ENCODE results near the gene IPO8.

DNA sequence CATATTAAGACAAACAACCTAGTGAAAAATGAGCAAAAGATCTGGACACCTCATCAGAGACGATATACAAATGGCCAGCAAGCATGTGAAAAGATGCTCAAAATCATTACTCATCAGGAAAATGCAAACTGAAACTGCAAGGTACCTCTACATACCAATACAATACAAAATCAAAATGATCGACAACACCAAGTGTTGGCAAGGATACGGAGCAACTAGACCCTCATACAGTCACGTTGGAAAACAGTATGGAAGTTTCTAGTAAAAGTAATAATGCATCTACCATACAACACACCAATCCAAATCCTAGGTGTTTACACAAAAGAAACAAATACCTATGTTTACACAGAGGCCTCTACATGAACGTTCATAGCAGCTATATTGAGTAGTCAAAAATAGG lies 99.9 kb downstream of the IPO8 start:
- TF ChIP-seq, protein P1, sequence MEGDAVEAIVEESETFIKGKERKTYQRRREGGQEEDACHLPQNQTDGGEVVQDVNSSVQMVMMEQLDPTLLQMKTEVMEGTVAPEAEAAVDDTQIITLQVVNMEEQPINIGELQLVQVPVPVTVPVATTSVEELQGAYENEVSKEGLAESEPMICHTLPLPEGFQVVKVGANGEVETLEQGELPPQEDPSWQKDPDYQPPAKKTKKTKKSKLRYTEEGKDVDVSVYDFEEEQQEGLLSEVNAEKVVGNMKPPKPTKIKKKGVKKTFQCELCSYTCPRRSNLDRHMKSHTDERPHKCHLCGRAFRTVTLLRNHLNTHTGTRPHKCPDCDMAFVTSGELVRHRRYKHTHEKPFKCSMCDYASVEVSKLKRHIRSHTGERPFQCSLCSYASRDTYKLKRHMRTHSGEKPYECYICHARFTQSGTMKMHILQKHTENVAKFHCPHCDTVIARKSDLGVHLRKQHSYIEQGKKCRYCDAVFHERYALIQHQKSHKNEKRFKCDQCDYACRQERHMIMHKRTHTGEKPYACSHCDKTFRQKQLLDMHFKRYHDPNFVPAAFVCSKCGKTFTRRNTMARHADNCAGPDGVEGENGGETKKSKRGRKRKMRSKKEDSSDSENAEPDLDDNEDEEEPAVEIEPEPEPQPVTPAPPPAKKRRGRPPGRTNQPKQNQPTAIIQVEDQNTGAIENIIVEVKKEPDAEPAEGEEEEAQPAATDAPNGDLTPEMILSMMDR (conservative IDR thresholded peaks at IDR 0.05) = no peak
- no peak for TF ChIP-seq ZFX (IDR thresholded peaks at IDR 0.05)

Measured in C4-2B (cell line).